ENCODE data around the gene TXNL4A.
A peak's percentile ranks its signal among the peaks of the same experiment; 100 is the strongest.
"Not testable (repeated sequence)": the region's sequence is repeated elsewhere in the genome, so short reads cannot be mapped to it uniquely, and the experiment has no call there.

TXNL4A gene

GRCh38 chr18:79999701-80000100 is 11.3 kb upstream of the TXNL4A start:
- H3K9me3 ChIP-seq (ENCODE audit: control insufficient read depth in 2 of 2, low read length in 2 of 2); H3K4me3 ChIP-seq (ENCODE audit: low read length in 2 of 2); H3K9ac ChIP-seq (ENCODE audit: low read depth in 1 of 2, low read length in 2 of 2); H3K27me3 ChIP-seq (ENCODE audit: control insufficient read depth in 2 of 2, insufficient read depth in 2 of 2, low read length in 2 of 2); H3K36me3 ChIP-seq (ENCODE audit: control insufficient read depth in 2 of 2, insufficient read depth in 2 of 2, low read length in 2 of 2); H3K27ac ChIP-seq (ENCODE audit: low read depth in 2 of 2, low read length in 2 of 2); H3K4me1 ChIP-seq (ENCODE audit: control insufficient read depth in 2 of 2, insufficient read depth in 2 of 2, low read length in 2 of 2): not testable (repeated sequence)

DNA sequence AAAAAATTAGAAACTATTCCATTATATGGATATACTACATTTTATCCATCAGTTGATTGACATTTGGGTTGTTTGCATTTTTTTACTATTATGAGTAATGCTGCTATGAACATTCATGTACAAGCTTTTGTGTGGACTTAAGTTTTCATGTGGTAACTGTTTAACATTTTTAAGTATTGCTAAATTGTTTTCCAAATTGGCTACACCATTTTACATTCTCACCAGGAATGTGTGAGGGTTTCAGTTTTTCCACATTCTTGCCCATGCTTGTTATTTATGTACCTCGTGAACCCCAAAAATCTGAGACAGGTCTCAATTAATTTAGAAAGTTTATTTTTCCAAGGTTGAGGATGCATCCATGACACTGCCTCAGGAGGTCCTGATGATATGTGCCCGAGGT is 3.1 kb upstream of the TXNL4A start:
- H3K36me3 ChIP-seq (ENCODE audit: control insufficient read depth in 2 of 2, insufficient read depth in 2 of 2, low read length in 2 of 2), result no peaks in the 10 kb centered on the region
- H3K9me3 ChIP-seq (ENCODE audit: control insufficient read depth in 2 of 2, low read length in 2 of 2), result no peaks in the 10 kb centered on the region
- H3K27me3 ChIP-seq (ENCODE audit: control insufficient read depth in 2 of 2, insufficient read depth in 2 of 2, low read length in 2 of 2), result no peaks in the 10 kb centered on the region
- peaks cover 9 to 16% of the 10 kb centered on the region in 2 donors for H3K4me1 ChIP-seq (ENCODE audit: control insufficient read depth in 2 of 2, insufficient read depth in 2 of 2, low read length in 2 of 2)
- no peak overlapping the region for H3K4me3 ChIP-seq (ENCODE audit: low read length in 2 of 2)
- H3K27ac ChIP-seq (ENCODE audit: low read depth in 2 of 2, low read length in 2 of 2), result no peak overlapping the region
- no peak overlapping the region for H3K9ac ChIP-seq (ENCODE audit: low read depth in 1 of 2, low read length in 2 of 2)

DNA sequence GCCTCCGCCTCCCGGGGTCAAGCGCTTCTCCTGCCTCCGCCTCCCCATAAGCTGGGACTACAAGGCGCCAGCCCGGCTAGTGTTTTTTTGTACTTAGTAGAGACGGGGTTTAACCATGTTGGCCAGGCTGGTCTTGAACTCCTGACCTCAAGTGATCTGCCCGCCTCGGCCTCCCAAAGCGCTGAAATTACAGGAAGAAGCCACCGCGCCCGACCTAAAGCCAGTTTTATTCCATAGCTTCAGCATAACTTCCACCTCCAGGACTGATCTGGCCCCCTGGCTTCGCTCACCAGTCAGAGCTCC is 783 bp upstream of the TXNL4A start:
- Histone ChIP-seq H3K9me3 (ENCODE audit: control insufficient read depth in 2 of 2, low read length in 2 of 2) (no peaks in the 10 kb centered on the region), H3K36me3 (ENCODE audit: control insufficient read depth in 2 of 2, insufficient read depth in 2 of 2, low read length in 2 of 2) (peaks cover 0 to 11% of the 10 kb centered on the region in 2 donors), H3K9ac (ENCODE audit: low read depth in 1 of 2, low read length in 2 of 2) (peak overlapping the region; percentile 89 to 92), H3K4me3 (ENCODE audit: low read length in 2 of 2) (peak overlapping the region; percentile 84 to 93), H3K27me3 (ENCODE audit: control insufficient read depth in 2 of 2, insufficient read depth in 2 of 2, low read length in 2 of 2) (no peaks in the 10 kb centered on the region), H3K4me1 (ENCODE audit: control insufficient read depth in 2 of 2, insufficient read depth in 2 of 2, low read length in 2 of 2) (peaks cover 11 to 17% of the 10 kb centered on the region in 2 donors), H3K27ac (ENCODE audit: low read depth in 2 of 2, low read length in 2 of 2) (peak overlapping the region; percentile 95)

GRCh38 chr18:79988071-79988450 is 302 bp downstream of the TXNL4A start:
- Histone ChIP-seq H3K9ac (ENCODE audit: low read depth in 1 of 2, low read length in 2 of 2) (peak overlapping the region; percentile 83 to 92), H3K27ac (ENCODE audit: low read depth in 2 of 2, low read length in 2 of 2) (peak overlapping the region; percentile 95), H3K36me3 (ENCODE audit: control insufficient read depth in 2 of 2, insufficient read depth in 2 of 2, low read length in 2 of 2) (peaks cover 0 to 11% of the 10 kb centered on the region in 2 donors), H3K27me3 (ENCODE audit: control insufficient read depth in 2 of 2, insufficient read depth in 2 of 2, low read length in 2 of 2) (no peaks in the 10 kb centered on the region), H3K4me1 (ENCODE audit: control insufficient read depth in 2 of 2, insufficient read depth in 2 of 2, low read length in 2 of 2) (peaks cover 11 to 17% of the 10 kb centered on the region in 2 donors), H3K9me3 (ENCODE audit: control insufficient read depth in 2 of 2, low read length in 2 of 2) (no peaks in the 10 kb centered on the region), H3K4me3 (ENCODE audit: low read length in 2 of 2) (peak overlapping the region; percentile 84 to 93)

DNA sequence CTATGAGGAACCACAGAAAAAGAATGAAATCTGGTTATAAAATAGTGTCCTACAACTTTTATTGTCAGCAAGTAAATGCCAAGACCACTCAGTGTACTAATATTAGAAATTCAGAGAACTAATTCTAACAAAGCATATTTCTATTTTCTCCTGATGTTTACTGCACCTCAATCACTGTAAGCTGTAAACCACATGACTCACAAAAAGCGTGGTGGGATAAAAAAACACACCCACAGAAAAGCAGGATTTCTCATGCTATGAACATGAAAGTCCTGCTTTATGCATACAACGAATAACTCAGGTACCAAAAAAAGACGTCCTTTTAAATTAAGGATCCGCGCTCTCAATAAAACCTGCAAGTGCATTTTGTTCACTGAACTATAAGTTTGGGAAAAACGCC is 797 bp downstream of the TXNL4A start:
- peak overlapping the region; percentile 84 to 93 for H3K4me3 ChIP-seq (ENCODE audit: low read length in 2 of 2)
- no peaks in the 10 kb centered on the region for H3K9me3 ChIP-seq (ENCODE audit: control insufficient read depth in 2 of 2, low read length in 2 of 2)
- H3K4me1 ChIP-seq (ENCODE audit: control insufficient read depth in 2 of 2, insufficient read depth in 2 of 2, low read length in 2 of 2), result peaks cover 11 to 17% of the 10 kb centered on the region in 2 donors
- H3K27ac ChIP-seq (ENCODE audit: low read depth in 2 of 2, low read length in 2 of 2), result peak overlapping the region in 1 of 2 donors; percentile 95
- H3K9ac ChIP-seq (ENCODE audit: low read depth in 1 of 2, low read length in 2 of 2), result peak overlapping the region; percentile 83 to 92
- H3K36me3 ChIP-seq (ENCODE audit: control insufficient read depth in 2 of 2, insufficient read depth in 2 of 2, low read length in 2 of 2), result peaks cover 0 to 11% of the 10 kb centered on the region in 2 donors
- no peaks in the 10 kb centered on the region for H3K27me3 ChIP-seq (ENCODE audit: control insufficient read depth in 2 of 2, insufficient read depth in 2 of 2, low read length in 2 of 2)

DNA sequence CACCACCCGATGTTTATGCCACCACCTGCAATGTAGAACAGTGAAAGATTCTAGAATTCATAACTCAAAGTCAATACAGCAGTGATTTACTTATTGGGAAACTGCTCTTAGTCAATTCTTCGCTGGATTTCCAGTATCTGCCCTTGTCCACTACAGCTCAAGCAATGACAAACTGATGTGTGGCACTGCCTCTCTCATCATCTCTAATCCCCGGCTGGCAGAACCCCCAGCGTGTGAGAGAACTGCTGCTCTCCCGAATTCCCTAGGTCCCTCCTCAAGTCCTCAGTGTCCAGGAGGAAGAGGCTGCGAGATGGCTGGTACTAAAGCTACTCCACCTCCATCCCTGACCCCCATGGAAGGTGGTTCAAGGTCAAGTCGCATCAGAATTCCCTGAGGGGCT is 1.6 kb downstream of the TXNL4A start:
- Histone ChIP-seq H3K9ac (ENCODE audit: low read depth in 1 of 2, low read length in 2 of 2) (peak overlapping the region; percentile 83 to 92), H3K27me3 (ENCODE audit: control insufficient read depth in 2 of 2, insufficient read depth in 2 of 2, low read length in 2 of 2) (no peaks in the 10 kb centered on the region), H3K27ac (ENCODE audit: low read depth in 2 of 2, low read length in 2 of 2) (no peak overlapping the region), H3K4me3 (ENCODE audit: low read length in 2 of 2) (peak overlapping the region; percentile 0 to 93), H3K9me3 (ENCODE audit: control insufficient read depth in 2 of 2, low read length in 2 of 2) (no peaks in the 10 kb centered on the region), H3K4me1 (ENCODE audit: control insufficient read depth in 2 of 2, insufficient read depth in 2 of 2, low read length in 2 of 2) (peaks cover 11 to 17% of the 10 kb centered on the region in 2 donors), H3K36me3 (ENCODE audit: control insufficient read depth in 2 of 2, insufficient read depth in 2 of 2, low read length in 2 of 2) (peaks cover 0 to 15% of the 10 kb centered on the region in 2 donors)

GRCh38 chr18:79985172-79985571 is 3.2 kb downstream of the TXNL4A start:
- no peaks in the 10 kb centered on the region for H3K27me3 ChIP-seq (ENCODE audit: control insufficient read depth in 2 of 2, insufficient read depth in 2 of 2, low read length in 2 of 2)
- no peaks in the 10 kb centered on the region for H3K9me3 ChIP-seq (ENCODE audit: control insufficient read depth in 2 of 2, low read length in 2 of 2)
- no peak overlapping the region for H3K27ac ChIP-seq (ENCODE audit: low read depth in 2 of 2, low read length in 2 of 2)
- no peak overlapping the region for H3K9ac ChIP-seq (ENCODE audit: low read depth in 1 of 2, low read length in 2 of 2)
- peaks cover 11 to 17% of the 10 kb centered on the region in 2 donors for H3K4me1 ChIP-seq (ENCODE audit: control insufficient read depth in 2 of 2, insufficient read depth in 2 of 2, low read length in 2 of 2)
- H3K36me3 ChIP-seq (ENCODE audit: control insufficient read depth in 2 of 2, insufficient read depth in 2 of 2, low read length in 2 of 2), result peaks cover 0 to 15% of the 10 kb centered on the region in 2 donors
- no peak overlapping the region for H3K4me3 ChIP-seq (ENCODE audit: low read length in 2 of 2)

GRCh38 chr18:79983793-79984192 is 4.6 kb downstream of the TXNL4A start:
- Histone ChIP-seq H3K27ac (ENCODE audit: low read depth in 2 of 2, low read length in 2 of 2) (no peak overlapping the region), H3K36me3 (ENCODE audit: control insufficient read depth in 2 of 2, insufficient read depth in 2 of 2, low read length in 2 of 2) (peaks cover 0 to 18% of the 10 kb centered on the region in 2 donors), H3K4me1 (ENCODE audit: control insufficient read depth in 2 of 2, insufficient read depth in 2 of 2, low read length in 2 of 2) (peaks cover 11 to 12% of the 10 kb centered on the region in 2 donors), H3K9me3 (ENCODE audit: control insufficient read depth in 2 of 2, low read length in 2 of 2) (no peaks in the 10 kb centered on the region), H3K4me3 (ENCODE audit: low read length in 2 of 2) (no peak overlapping the region), H3K9ac (ENCODE audit: low read depth in 1 of 2, low read length in 2 of 2) (no peak overlapping the region), H3K27me3 (ENCODE audit: control insufficient read depth in 2 of 2, insufficient read depth in 2 of 2, low read length in 2 of 2) (no peaks in the 10 kb centered on the region)

DNA sequence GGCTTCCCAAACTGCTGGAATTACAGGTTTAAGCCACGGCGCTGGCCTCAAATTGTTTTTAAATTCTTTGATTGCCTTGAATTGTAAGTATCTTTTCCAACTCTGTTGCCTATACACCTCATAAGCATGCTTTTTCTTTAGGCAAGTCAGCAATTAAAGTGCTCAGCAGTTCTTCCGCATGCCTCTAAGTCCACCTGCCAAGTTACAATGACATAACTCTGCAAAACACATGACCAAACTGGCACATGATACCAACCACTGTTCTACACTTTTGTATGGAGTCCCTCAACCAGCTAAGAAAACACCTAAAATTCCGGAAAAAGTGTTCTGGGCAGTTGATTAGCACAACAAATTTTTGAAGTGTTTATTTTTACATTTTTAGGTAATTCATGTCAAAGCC is 5.1 kb downstream of the TXNL4A start:
- Histone ChIP-seq H3K9ac (ENCODE audit: low read depth in 1 of 2, low read length in 2 of 2) (no peak overlapping the region), H3K27ac (ENCODE audit: low read depth in 2 of 2, low read length in 2 of 2) (no peak overlapping the region), H3K4me3 (ENCODE audit: low read length in 2 of 2) (no peak overlapping the region), H3K27me3 (ENCODE audit: control insufficient read depth in 2 of 2, insufficient read depth in 2 of 2, low read length in 2 of 2) (no peaks in the 10 kb centered on the region), H3K4me1 (ENCODE audit: control insufficient read depth in 2 of 2, insufficient read depth in 2 of 2, low read length in 2 of 2) (peaks cover 11 to 12% of the 10 kb centered on the region in 2 donors), H3K36me3 (ENCODE audit: control insufficient read depth in 2 of 2, insufficient read depth in 2 of 2, low read length in 2 of 2) (peaks cover 0 to 18% of the 10 kb centered on the region in 2 donors), H3K9me3 (ENCODE audit: control insufficient read depth in 2 of 2, low read length in 2 of 2) (no peaks in the 10 kb centered on the region)

- Histone ChIP-seq H3K9ac (ENCODE audit: low read depth in 1 of 2, low read length in 2 of 2) (no peak overlapping the region), H3K27ac (ENCODE audit: low read depth in 2 of 2, low read length in 2 of 2) (no peak overlapping the region), H3K4me1 (ENCODE audit: control insufficient read depth in 2 of 2, insufficient read depth in 2 of 2, low read length in 2 of 2) (peaks cover 11 to 12% of the 10 kb centered on the region in 2 donors), H3K36me3 (ENCODE audit: control insufficient read depth in 2 of 2, insufficient read depth in 2 of 2, low read length in 2 of 2) (peaks cover 0 to 18% of the 10 kb centered on the region in 2 donors), H3K9me3 (ENCODE audit: control insufficient read depth in 2 of 2, low read length in 2 of 2) (no peaks in the 10 kb centered on the region), H3K4me3 (ENCODE audit: low read length in 2 of 2) (no peak overlapping the region), H3K27me3 (ENCODE audit: control insufficient read depth in 2 of 2, insufficient read depth in 2 of 2, low read length in 2 of 2) (no peaks in the 10 kb centered on the region)
These were observed 5.6 kb downstream of the TXNL4A start for GRCh38 chr18:79982736-79983135.

GRCh38 chr18:79980585-79980984 is 7.8 kb downstream of the TXNL4A start:
- no peaks in the 10 kb centered on the region for H3K9me3 ChIP-seq (ENCODE audit: control insufficient read depth in 2 of 2, low read length in 2 of 2)
- H3K36me3 ChIP-seq (ENCODE audit: control insufficient read depth in 2 of 2, insufficient read depth in 2 of 2, low read length in 2 of 2), result peaks cover 0 to 15% of the 10 kb centered on the region in 2 donors
- no peak overlapping the region for H3K4me3 ChIP-seq (ENCODE audit: low read length in 2 of 2)
- H3K27ac ChIP-seq (ENCODE audit: low read depth in 2 of 2, low read length in 2 of 2), result no peak overlapping the region
- no peaks in the 10 kb centered on the region for H3K27me3 ChIP-seq (ENCODE audit: control insufficient read depth in 2 of 2, insufficient read depth in 2 of 2, low read length in 2 of 2)
- peaks cover 0 to 4% of the 10 kb centered on the region in 2 donors for H3K4me1 ChIP-seq (ENCODE audit: control insufficient read depth in 2 of 2, insufficient read depth in 2 of 2, low read length in 2 of 2)
- no peak overlapping the region for H3K9ac ChIP-seq (ENCODE audit: low read depth in 1 of 2, low read length in 2 of 2)
